Activated T-cell treated with anti-CD3 and anti-CD28 coated beads, Interleukin-2, amount 50 U/mL, for 48 hours (primary cell): ENCODE results near the gene CASP9.

ENCODE experiments used
- DNase-seq, 2 experiments: peaks; one replicate each; pipeline ENCODE4 v3.0.0-alpha.2; 2020

Gene CASP9

GRCh38 chr1:15524021-15524282 is at the start of gene CASP9:
Gene CASP9 (minus strand): TSS chr1:15524215. CDS start chr1:15524200, 15 bp downstream.
- no peak for DNase-seq

GRCh38 chr1:15573477-15573876 is 49.5 kb upstream of the CASP9 start:
- no peak for DNase-seq

GRCh38 chr1:15571266-15571665 is 47.3 kb upstream of the CASP9 start:
- no peak for DNase-seq

- no peak for DNase-seq
Measured at GRCh38 chr1:15570861-15571260, 46.8 kb upstream of the CASP9 start.

GRCh38 chr1:15568387-15569073 is 44.5 kb upstream of the CASP9 start:
- DNase-seq, result no peak

- DNase-seq, result no peak
Measured at GRCh38 chr1:15559189-15559810, 35.3 kb upstream of the CASP9 start.

- DNase-seq, result no peak
Measured at GRCh38 chr1:15558516-15558915, 34.5 kb upstream of the CASP9 start.

GRCh38 chr1:15557594-15557993 is 33.6 kb upstream of the CASP9 start:
- no peak for DNase-seq

- DNase-seq, result no peak
Measured at GRCh38 chr1:15557008-15557407, 33.0 kb upstream of the CASP9 start.

GRCh38 chr1:15550573-15550972 is 26.6 kb upstream of the CASP9 start:
- DNase-seq, result no peak

GRCh38 chr1:15546641-15547040 is 22.6 kb upstream of the CASP9 start:
- no peak for DNase-seq

GRCh38 chr1:15543589-15544568 is 19.9 kb upstream of the CASP9 start:
- no peak for DNase-seq

GRCh38 chr1:15543251-15543588 is 19.2 kb upstream of the CASP9 start:
- no peak for DNase-seq

GRCh38 chr1:15542388-15543250 is 18.6 kb upstream of the CASP9 start:
- no peak for DNase-seq

GRCh38 chr1:15541231-15541792 is 17.3 kb upstream of the CASP9 start:
- DNase-seq, result no peak

- no peak for DNase-seq
Measured at GRCh38 chr1:15540186-15540585, 16.2 kb upstream of the CASP9 start.

GRCh38 chr1:15538771-15539170 is 14.8 kb upstream of the CASP9 start:
- DNase-seq, result no peak

- no peak for DNase-seq
Measured at GRCh38 chr1:15531682-15532081, 7.7 kb upstream of the CASP9 start.

- no peak for DNase-seq
Measured at GRCh38 chr1:15531003-15531402, 7.0 kb upstream of the CASP9 start.

- DNase-seq, result peak; percentile 96 to 97
Measured at GRCh38 chr1:15526490-15527339, 2.7 kb upstream of the CASP9 start, which contains the start of gene DNAJC16. Gene DNAJC16 (plus strand): TSS chr1:15526848. CDS start chr1:15529106, 2,258 bp downstream.

GRCh38 chr1:15526021-15526489 is 2.0 kb upstream of the CASP9 start:
- DNase-seq, result no peak
